MCF 10A (cell line): Measurements from ENCODE around the gene PI16. TPM values are rescaled to one million over a fixed set of nuclear protein-coding genes. Genes with fewer than 3 reads are reported as not detected.

Source experiments
- BruUV-seq: library from RNA; stranded (reverse); fragments of 400-500 nt; replicated peaks from 2 replicates; lab custom pipeline; 2021; lab: Mats Ljungman, UMichigan
- CTCF ChIA-PET: fragments of 300-600 bp; sonication (Branson Sonifier 250); formaldehyde crosslinking; extraction: SDS; loops from one replicate; lab custom pipeline; 2021; ENCODE audit warnings: antibody characterized with exemption, inconsistent platforms; lab: Yijun Ruan, JAX
- POLR2A ChIA-PET: fragments of 300-600, 350-650 bp; sonication (Branson Sonifier 250); formaldehyde crosslinking; extraction: SDS; loops from one replicate; lab custom pipeline; 2020; ENCODE audit warnings: antibody characterized with exemption, inconsistent platforms; lab: Yijun Ruan, JAX
- DNase-seq: peaks from one replicate; pipeline ENCODE4 v3.0.0-alpha.2; 2018; ENCODE audit not compliant: unreplicated experiment
- H3K27ac Mint-ChIP-seq: one replicate; pipeline ENCODE4 v1.8.0; 2022; ENCODE audit warnings: mild to moderate bottlenecking, low read depth, mixed read lengths; ENCODE audit not compliant: unreplicated experiment
- H3K27me3 Mint-ChIP-seq: one replicate; pipeline ENCODE4 v1.8.0; 2022; ENCODE audit warnings: mixed read lengths; ENCODE audit not compliant: insufficient read depth, unreplicated experiment
- H3K36me3 Mint-ChIP-seq: one replicate; pipeline ENCODE4 v1.8.0; 2022; ENCODE audit warnings: mild to moderate bottlenecking, moderate library complexity, mixed read lengths; ENCODE audit not compliant: insufficient read depth, unreplicated experiment
- H3K4me1 Mint-ChIP-seq: one replicate; pipeline ENCODE4 v1.8.0; 2022; ENCODE audit warnings: mixed read lengths; ENCODE audit not compliant: insufficient read depth, unreplicated experiment
- H3K4me3 Mint-ChIP-seq: one replicate; pipeline ENCODE4 v1.8.0; 2022; ENCODE audit warnings: mild to moderate bottlenecking, moderate library complexity, mixed read lengths; ENCODE audit not compliant: unreplicated experiment
- H3K9me3 Mint-ChIP-seq: one replicate; pipeline ENCODE4 v1.8.0; 2022; ENCODE audit warnings: mixed read lengths; ENCODE audit not compliant: unreplicated experiment
- intact Hi-C: fragments of 100-400 bp; cut with micrococcal nuclease; formaldehyde crosslinking; loops from 2 replicates; pipeline ENCODE4 v1.14.1; 2022
- total RNA-seq: library from RNA; stranded (reverse); gene quantifications from 2 replicates; pipeline ENCODE4 v1.2.3, GENCODE V29; 2022
- TF ChIP-seq, protein P1 (sequence below): fragments of 200-600 bp; IDR thresholded peaks from one replicate; pipeline ENCODE4 v1.8.0; 2022; ENCODE audit warnings: antibody characterized with exemption, mild to moderate bottlenecking; ENCODE audit not compliant: unreplicated experiment

Gene PI16
- total RNA-seq, 1 experiment from 2014 or later = not detected

DNA sequence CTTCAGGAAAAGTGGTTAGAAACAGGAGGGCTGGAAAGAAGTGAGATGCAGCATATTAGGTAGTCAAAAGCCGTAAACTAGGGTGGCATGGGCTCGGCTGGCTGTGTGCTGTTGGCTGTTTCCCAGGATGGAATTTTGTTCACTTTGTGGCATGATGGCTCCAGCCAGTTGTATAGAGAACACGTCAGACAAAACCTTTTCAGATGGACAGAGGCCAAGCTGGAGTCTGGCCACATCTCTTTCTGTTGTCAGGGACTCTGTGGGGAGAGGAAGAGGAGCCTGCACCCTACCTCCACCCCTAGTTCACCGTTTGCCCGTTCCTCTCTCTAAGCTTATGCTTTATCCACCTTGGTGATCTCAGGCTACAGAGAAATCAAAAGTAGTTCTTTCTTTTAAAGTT, 46.8 kb upstream of the PI16 start:
- ChIA-PET POLR2A (no interaction called here), CTCF (interaction anchor here (3.5 kb wide), 1 partner anchor 110 kb away, joined by 14 read pairs; no protein-coding TSS in a partner anchor)
- Mint-ChIP-seq H3K36me3 (peaks cover 88% of the 10 kb centered on the region), H3K4me3 (no peak overlapping the region), H3K27ac (no peak overlapping the region), H3K27me3 (no peaks in the 10 kb centered on the region), H3K9me3 (no peaks in the 10 kb centered on the region), H3K4me1 (peaks cover 12% of the 10 kb centered on the region)
- no peak for DNase-seq
- BruUV-seq = no TSS peak
- TF ChIP-seq, protein P1, sequence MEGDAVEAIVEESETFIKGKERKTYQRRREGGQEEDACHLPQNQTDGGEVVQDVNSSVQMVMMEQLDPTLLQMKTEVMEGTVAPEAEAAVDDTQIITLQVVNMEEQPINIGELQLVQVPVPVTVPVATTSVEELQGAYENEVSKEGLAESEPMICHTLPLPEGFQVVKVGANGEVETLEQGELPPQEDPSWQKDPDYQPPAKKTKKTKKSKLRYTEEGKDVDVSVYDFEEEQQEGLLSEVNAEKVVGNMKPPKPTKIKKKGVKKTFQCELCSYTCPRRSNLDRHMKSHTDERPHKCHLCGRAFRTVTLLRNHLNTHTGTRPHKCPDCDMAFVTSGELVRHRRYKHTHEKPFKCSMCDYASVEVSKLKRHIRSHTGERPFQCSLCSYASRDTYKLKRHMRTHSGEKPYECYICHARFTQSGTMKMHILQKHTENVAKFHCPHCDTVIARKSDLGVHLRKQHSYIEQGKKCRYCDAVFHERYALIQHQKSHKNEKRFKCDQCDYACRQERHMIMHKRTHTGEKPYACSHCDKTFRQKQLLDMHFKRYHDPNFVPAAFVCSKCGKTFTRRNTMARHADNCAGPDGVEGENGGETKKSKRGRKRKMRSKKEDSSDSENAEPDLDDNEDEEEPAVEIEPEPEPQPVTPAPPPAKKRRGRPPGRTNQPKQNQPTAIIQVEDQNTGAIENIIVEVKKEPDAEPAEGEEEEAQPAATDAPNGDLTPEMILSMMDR = no peak
- intact Hi-C loops = no loop called here

DNA sequence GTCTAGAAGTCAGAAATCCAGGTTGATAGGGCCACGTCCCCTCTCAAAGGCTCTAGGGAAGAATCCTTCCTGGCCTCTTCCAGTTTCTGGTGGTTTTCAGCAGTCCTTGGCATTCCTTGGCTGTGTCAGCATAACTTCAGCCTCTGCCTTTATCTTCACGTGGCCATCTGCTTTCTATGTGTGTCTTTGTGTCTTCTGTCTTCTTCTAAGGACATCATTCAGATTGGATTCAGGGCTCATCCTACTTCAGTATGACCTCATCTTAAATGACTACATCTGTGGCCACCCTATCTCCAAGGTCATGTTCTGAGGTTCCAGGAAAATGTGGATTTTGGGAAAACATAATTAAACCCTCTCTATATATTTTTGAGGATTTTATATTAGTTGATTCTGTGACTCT, 45.8 kb upstream of the PI16 start:
- no peaks in the 10 kb centered on the region for H3K9me3 Mint-ChIP-seq
- TF ChIP-seq, protein P1 = no peak
- H3K4me3 Mint-ChIP-seq = no peak overlapping the region
- H3K4me1 Mint-ChIP-seq = peaks cover 20% of the 10 kb centered on the region
- ChIA-PET POLR2A (interaction anchor here (0.7 kb wide), 1 partner anchor 14 kb away, joined by 5 read pairs; no protein-coding TSS in a partner anchor), CTCF (no interaction called here)
- no peak for DNase-seq
- intact Hi-C loops = no loop called here
- H3K27me3 Mint-ChIP-seq = no peaks in the 10 kb centered on the region
- no TSS peak for BruUV-seq
- H3K27ac Mint-ChIP-seq = no peak overlapping the region
- H3K36me3 Mint-ChIP-seq = peaks cover 78% of the 10 kb centered on the region

DNA sequence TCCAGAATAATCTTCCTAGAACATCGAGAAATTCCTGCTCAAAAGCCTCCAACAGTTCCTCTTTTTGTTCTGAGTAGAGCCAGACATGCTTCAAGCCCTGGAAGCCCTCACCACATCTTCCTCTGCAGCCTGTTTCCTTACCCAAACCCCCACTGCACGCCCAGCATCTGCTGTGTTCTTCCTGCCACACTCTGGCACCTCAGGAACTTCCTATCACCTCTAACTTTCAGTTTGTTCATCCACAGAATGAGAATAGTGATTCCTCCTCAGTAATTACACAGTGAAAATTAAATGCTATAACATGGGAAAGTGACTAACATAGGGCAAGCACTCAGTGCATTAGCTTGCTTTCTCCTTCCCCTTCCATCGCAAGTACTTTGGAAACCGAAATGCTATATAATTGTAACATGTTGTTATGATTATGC, 42.5 kb upstream of the PI16 start:
- TF ChIP-seq, protein P1 = no peak
- BruUV-seq = no TSS peak
- intact Hi-C loops = loop anchor here (1.0 kb wide), 2 partner anchors 106 to 146 kb away; no protein-coding TSS in a partner anchor
- Mint-ChIP-seq H3K4me1 (peaks cover 27% of the 10 kb centered on the region), H3K4me3 (no peak overlapping the region), H3K36me3 (peaks cover 79% of the 10 kb centered on the region), H3K27ac (no peak overlapping the region), H3K9me3 (no peaks in the 10 kb centered on the region), H3K27me3 (no peaks in the 10 kb centered on the region)
- CTCF ChIA-PET = interaction anchor here (0.6 to 1.1 kb wide), 4 partner anchors 17 to 106 kb away, joined by 3 to 9 read pairs (median 3); partner anchors contain the start of gene PPIL1
- POLR2A ChIA-PET = interaction anchor here (0.7 to 2.2 kb wide), 4 partner anchors 20 to 75 kb away, joined by 3 to 7 read pairs (median 4); partner anchors contain the start of genes C6orf89 and MTCH1
- no peak for DNase-seq

DNA sequence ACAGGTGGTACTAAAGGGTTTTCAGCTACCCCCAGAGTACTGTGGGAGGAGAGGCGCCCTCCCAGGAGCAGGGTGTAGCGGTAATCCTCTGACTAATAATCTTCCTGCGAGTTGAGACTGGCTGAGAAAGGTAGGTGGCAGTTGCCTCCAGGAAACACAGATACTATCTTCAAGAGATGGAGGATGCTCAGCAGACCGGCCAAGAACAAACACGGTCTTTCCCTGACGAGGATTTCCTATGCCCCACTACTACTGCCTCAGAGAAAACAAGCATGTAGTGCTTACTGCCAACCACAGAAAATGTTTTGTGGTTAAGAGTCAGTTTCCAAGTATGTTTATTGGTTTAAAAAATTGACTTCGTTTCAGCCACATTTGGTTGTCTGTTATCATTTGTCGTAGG, 42.0 kb upstream of the PI16 start:
- DNase-seq = peak; percentile 76
- TF ChIP-seq, protein P1 = no peak
- BruUV-seq = no TSS peak
- H3K36me3 Mint-ChIP-seq = peaks cover 79% of the 10 kb centered on the region
- no peaks in the 10 kb centered on the region for H3K27me3 Mint-ChIP-seq
- CTCF ChIA-PET = interaction anchor here (0.6 to 1.1 kb wide), 3 partner anchors 17 to 105 kb away, joined by 3 to 9 read pairs (median 3); no protein-coding TSS in a partner anchor
- no peak overlapping the region for H3K27ac Mint-ChIP-seq
- peaks cover 27% of the 10 kb centered on the region for H3K4me1 Mint-ChIP-seq
- H3K9me3 Mint-ChIP-seq = no peaks in the 10 kb centered on the region
- intact Hi-C loops = loop anchor here (1.0 kb wide), 2 partner anchors 106 to 146 kb away; no protein-coding TSS in a partner anchor
- no peak overlapping the region for H3K4me3 Mint-ChIP-seq
- POLR2A ChIA-PET = interaction anchor here (0.6 to 2.2 kb wide), 5 partner anchors 20 to 74 kb away, joined by 3 to 7 read pairs (median 3); partner anchors contain the start of genes C6orf89 and MTCH1
